Panc1 (cell line): ENCODE results near the gene MED13. TPM values are rescaled to one million over a fixed set of nuclear protein-coding genes. Genes with fewer than 3 reads are reported as not detected.

ENCODE experiments used
- ATAC-seq: fragments of 200-7000 bp; cut with Tn5 transposase; 2 replicates; pipeline ENCODE4 v1.9.1; 2020; ENCODE audit warnings: mild to moderate bottlenecking, moderate library complexity
- BruUV-seq: library from RNA; stranded (reverse); fragments of 400-500 nt; replicated peaks from 2 replicates; lab custom pipeline; 2021; lab: Mats Ljungman, UMichigan
- CTCF ChIA-PET: fragments of 300-600 bp; sonication (Branson Sonifier 250); formaldehyde crosslinking; loops from one replicate; lab custom pipeline; 2022; ENCODE audit warnings: antibody characterized with exemption; lab: Charles Lee
- POLR2A ChIA-PET: fragments of 300-600 bp; sonication (Branson Sonifier 250); formaldehyde crosslinking; loops from one replicate; lab custom pipeline; 2022; ENCODE audit warnings: antibody characterized with exemption; lab: Charles Lee
- DNase-seq: peaks from one replicate; pipeline ENCODE4 v3.0.0-alpha.2; 2010; ENCODE audit warnings: low read depth, low spot score
- H3K27ac ChIP-seq: 2 replicates; pipeline ENCODE4 v1.5.1; 2011; ENCODE audit warnings: mild to moderate bottlenecking, low read length, inconsistent platforms
- H3K27me3 ChIP-seq: fragments of 200-500 bp; sonication (Bioruptor generic); 2 replicates; pipeline ENCODE4 v1.6.0; 2014; ENCODE audit warnings: low read length, inconsistent platforms; ENCODE audit not compliant: control insufficient read depth, insufficient read depth
- H3K36me3 ChIP-seq: fragments of 200-500 bp; sonication (Bioruptor generic); 2 replicates; pipeline ENCODE4 v1.5.1; 2014; ENCODE audit warnings: inconsistent platforms, mild to moderate bottlenecking, low read length, moderate library complexity; ENCODE audit not compliant: control insufficient read depth, insufficient read depth
- H3K4me1 ChIP-seq: 2 replicates; pipeline ENCODE4 v1.5.1; 2011; ENCODE audit warnings: inconsistent platforms, mild to moderate bottlenecking, low read length, moderate library complexity; ENCODE audit not compliant: control insufficient read depth, insufficient read depth
- H3K4me3 ChIP-seq, 2 experiments: 2 replicates each; pipeline ENCODE4 v1.5.1; 2011 to 2012; ENCODE audit warnings: low read depth in 2 of 2, low read length in 2 of 2, mild to moderate bottlenecking in 2 of 2, inconsistent platforms in 1 of 2, moderate library complexity in 1 of 2
- H3K9me3 ChIP-seq: fragments of 200-500 bp; sonication (Bioruptor generic); 2 replicates; pipeline ENCODE4 v1.5.1; 2014; ENCODE audit warnings: low read depth, mild to moderate bottlenecking, inconsistent platforms, low read length, moderate library complexity; ENCODE audit not compliant: control insufficient read depth, insufficient read depth
- POLR2AphosphoS5 ChIP-seq: IDR thresholded peaks from 2 replicates; pipeline ENCODE4 v1.6.1; 2012; ENCODE audit warnings: mild to moderate bottlenecking, low read depth, low read length, moderate library complexity
- SIN3A ChIP-seq: IDR thresholded peaks from 2 replicates; pipeline ENCODE4 v1.6.1; 2012; ENCODE audit warnings: low read depth, mild to moderate bottlenecking, low read length, moderate library complexity, borderline replicate concordance; ENCODE audit not compliant: insufficient read depth
- TCF7L2 ChIP-seq: IDR thresholded peaks from 2 replicates; pipeline ENCODE4 v1.6.1; 2011; ENCODE audit warnings: mild to moderate bottlenecking, low read depth, low read length, inconsistent platforms
- in situ Hi-C: cut with HindIII; loops from 2 replicates; pipeline ENCODE4 v1.10.0; 2016; ENCODE audit warnings: low sequenced_read_pairs, low pct_unique_long_range_greater_than_20kb
- intact Hi-C: fragments of 100-400 bp; cut with micrococcal nuclease; formaldehyde crosslinking; loops from one replicate; pipeline ENCODE4 v1.10.0; 2022; ENCODE audit not compliant: unreplicated experiment
- total RNA-seq: library from RNA; stranded (reverse); gene quantifications from one replicate; pipeline ENCODE4 v1.2.1, GENCODE V29; 2021; ENCODE audit not compliant: unreplicated experiment
- TF ChIP-seq, protein P1 (sequence below): fragments of 450-650 bp; IDR thresholded peaks from 2 replicates; pipeline ENCODE4 v1.5.1; 2017; ENCODE audit warnings: mild to moderate bottlenecking
- TF ChIP-seq, protein P2 (sequence below), 2 experiments: IDR thresholded peaks; 2 replicates each; pipeline ENCODE4 v1.6.1; 2011 to 2012; ENCODE audit warnings: low read depth in 2 of 2, control low read depth in 1 of 2, low read length in 1 of 2, mild to moderate bottlenecking in 1 of 2, moderate library complexity in 1 of 2; ENCODE audit not compliant: insufficient read depth in 1 of 2

The MED13 gene
- total RNA-seq, 1 experiment from 2014 or later, result 69.5 TPM

DNA sequence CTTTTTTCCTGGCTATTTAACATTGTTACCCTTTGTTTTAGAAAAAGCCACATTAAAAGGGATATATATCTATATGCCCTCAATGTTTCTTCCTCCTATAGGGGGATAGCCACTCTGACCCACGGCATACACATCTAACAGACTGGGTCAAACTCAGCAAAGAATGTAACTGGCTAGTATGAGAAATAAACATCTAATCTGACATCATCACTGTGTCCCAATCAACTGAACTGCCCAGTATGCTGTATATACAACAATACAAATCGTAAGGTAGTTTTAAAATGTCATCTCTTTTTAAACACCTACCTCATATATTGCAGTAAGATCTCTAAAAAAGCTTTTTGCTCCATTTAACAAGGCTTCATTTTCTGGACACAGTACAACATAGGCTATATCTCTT, 97.3 kb downstream of the MED13 start:
- in situ Hi-C loops, result no loop called here
- no peak for DNase-seq
- Histone ChIP-seq H3K9me3 (no peaks in the 10 kb centered on the region), H3K27me3 (no peaks in the 10 kb centered on the region), H3K27ac (no peak overlapping the region), H3K4me3 (no peak overlapping the region), H3K36me3 (peaks cover 57% of the 10 kb centered on the region), H3K4me1 (no peaks in the 10 kb centered on the region)
- POLR2A ChIA-PET, result no interaction called here
- intact Hi-C loops, result no loop called here
- TF ChIP-seq, protein P1, sequence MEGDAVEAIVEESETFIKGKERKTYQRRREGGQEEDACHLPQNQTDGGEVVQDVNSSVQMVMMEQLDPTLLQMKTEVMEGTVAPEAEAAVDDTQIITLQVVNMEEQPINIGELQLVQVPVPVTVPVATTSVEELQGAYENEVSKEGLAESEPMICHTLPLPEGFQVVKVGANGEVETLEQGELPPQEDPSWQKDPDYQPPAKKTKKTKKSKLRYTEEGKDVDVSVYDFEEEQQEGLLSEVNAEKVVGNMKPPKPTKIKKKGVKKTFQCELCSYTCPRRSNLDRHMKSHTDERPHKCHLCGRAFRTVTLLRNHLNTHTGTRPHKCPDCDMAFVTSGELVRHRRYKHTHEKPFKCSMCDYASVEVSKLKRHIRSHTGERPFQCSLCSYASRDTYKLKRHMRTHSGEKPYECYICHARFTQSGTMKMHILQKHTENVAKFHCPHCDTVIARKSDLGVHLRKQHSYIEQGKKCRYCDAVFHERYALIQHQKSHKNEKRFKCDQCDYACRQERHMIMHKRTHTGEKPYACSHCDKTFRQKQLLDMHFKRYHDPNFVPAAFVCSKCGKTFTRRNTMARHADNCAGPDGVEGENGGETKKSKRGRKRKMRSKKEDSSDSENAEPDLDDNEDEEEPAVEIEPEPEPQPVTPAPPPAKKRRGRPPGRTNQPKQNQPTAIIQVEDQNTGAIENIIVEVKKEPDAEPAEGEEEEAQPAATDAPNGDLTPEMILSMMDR, result no peak
- TF ChIP-seq TCF7L2, result no peak
- TF ChIP-seq POLR2AphosphoS5, result no peak
- TF ChIP-seq, protein P2, sequence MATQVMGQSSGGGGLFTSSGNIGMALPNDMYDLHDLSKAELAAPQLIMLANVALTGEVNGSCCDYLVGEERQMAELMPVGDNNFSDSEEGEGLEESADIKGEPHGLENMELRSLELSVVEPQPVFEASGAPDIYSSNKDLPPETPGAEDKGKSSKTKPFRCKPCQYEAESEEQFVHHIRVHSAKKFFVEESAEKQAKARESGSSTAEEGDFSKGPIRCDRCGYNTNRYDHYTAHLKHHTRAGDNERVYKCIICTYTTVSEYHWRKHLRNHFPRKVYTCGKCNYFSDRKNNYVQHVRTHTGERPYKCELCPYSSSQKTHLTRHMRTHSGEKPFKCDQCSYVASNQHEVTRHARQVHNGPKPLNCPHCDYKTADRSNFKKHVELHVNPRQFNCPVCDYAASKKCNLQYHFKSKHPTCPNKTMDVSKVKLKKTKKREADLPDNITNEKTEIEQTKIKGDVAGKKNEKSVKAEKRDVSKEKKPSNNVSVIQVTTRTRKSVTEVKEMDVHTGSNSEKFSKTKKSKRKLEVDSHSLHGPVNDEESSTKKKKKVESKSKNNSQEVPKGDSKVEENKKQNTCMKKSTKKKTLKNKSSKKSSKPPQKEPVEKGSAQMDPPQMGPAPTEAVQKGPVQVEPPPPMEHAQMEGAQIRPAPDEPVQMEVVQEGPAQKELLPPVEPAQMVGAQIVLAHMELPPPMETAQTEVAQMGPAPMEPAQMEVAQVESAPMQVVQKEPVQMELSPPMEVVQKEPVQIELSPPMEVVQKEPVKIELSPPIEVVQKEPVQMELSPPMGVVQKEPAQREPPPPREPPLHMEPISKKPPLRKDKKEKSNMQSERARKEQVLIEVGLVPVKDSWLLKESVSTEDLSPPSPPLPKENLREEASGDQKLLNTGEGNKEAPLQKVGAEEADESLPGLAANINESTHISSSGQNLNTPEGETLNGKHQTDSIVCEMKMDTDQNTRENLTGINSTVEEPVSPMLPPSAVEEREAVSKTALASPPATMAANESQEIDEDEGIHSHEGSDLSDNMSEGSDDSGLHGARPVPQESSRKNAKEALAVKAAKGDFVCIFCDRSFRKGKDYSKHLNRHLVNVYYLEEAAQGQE (IDR thresholded peaks at IDR 0.05; ENCODE audit: insufficient read depth in 1 of 2, low read depth in 2 of 2, low read length in 1 of 2), result no peak
- TF ChIP-seq SIN3A, result no peak
- no TSS peak for BruUV-seq
- CTCF ChIA-PET, result no interaction called here
- no peak for ATAC-seq

DNA sequence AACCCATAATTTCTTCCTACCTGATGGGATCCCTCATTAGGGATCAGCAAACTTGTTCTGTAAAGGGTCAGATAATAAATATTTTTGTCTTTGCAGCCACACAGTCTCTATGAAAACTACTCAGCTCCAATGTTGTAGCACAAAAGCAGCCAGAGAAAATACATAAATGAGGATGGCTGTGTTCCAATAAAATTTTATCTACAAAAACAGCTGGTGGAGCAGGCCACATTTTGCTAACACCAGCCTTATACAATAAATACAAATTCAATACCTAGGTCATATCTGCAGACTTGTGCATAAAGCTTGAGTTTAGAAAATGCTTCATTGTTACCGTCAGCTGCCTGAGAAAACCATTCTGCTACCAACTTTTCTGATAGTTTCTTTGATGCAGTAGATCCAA, 98.9 kb downstream of the MED13 start:
- Histone ChIP-seq H3K9me3 (no peaks in the 10 kb centered on the region), H3K27ac (no peak overlapping the region), H3K27me3 (no peaks in the 10 kb centered on the region), H3K4me1 (no peaks in the 10 kb centered on the region), H3K4me3 (no peak overlapping the region), H3K36me3 (peaks cover 54% of the 10 kb centered on the region)
- no peak for DNase-seq
- no TSS peak for BruUV-seq
- no peak for TF ChIP-seq POLR2AphosphoS5
- no peak for TF ChIP-seq TCF7L2
- TF ChIP-seq SIN3A, result no peak
- TF ChIP-seq, protein P1, result no peak
- TF ChIP-seq, protein P2 (IDR thresholded peaks at IDR 0.05; ENCODE audit: insufficient read depth in 1 of 2, low read depth in 2 of 2, low read length in 1 of 2), result no peak
- in situ Hi-C loops (no loop called here), intact Hi-C loops (no loop called here)
- CTCF ChIA-PET, result no interaction called here
- ATAC-seq, result no peak
- POLR2A ChIA-PET, result no interaction called here
